ENCODE data around the gene TCF15.
"Not testable (repeated sequence)": the region's sequence is repeated elsewhere in the genome, so short reads cannot be mapped to it uniquely, and the experiment has no call there.

The TCF15 gene

DNA sequence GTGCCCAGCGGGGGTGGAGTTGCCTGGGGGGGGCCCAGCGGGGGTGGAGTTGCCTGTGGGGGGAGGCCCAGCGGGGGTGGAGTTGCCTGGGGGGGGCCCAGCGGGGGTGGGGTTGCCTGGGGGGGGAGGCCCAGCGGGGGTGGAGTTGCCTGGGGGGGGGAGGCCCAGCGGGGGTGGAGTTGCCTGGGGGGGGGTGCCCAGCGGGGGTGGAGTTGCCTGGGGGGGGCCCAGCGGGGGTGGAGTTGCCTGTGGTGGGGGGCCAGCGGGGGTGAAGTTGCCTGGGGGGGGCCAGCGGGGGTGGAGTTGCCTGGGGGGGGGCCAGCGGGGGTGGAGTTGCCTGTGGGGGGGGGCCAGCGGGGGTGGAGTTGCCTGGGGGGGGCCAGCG, 31.9 kb upstream of the TCF15 start:
- not testable (repeated sequence) for DNase-seq

GRCh38 chr20:641516-641875, 31.4 kb upstream of the TCF15 start:
- no peak for DNase-seq

DNA sequence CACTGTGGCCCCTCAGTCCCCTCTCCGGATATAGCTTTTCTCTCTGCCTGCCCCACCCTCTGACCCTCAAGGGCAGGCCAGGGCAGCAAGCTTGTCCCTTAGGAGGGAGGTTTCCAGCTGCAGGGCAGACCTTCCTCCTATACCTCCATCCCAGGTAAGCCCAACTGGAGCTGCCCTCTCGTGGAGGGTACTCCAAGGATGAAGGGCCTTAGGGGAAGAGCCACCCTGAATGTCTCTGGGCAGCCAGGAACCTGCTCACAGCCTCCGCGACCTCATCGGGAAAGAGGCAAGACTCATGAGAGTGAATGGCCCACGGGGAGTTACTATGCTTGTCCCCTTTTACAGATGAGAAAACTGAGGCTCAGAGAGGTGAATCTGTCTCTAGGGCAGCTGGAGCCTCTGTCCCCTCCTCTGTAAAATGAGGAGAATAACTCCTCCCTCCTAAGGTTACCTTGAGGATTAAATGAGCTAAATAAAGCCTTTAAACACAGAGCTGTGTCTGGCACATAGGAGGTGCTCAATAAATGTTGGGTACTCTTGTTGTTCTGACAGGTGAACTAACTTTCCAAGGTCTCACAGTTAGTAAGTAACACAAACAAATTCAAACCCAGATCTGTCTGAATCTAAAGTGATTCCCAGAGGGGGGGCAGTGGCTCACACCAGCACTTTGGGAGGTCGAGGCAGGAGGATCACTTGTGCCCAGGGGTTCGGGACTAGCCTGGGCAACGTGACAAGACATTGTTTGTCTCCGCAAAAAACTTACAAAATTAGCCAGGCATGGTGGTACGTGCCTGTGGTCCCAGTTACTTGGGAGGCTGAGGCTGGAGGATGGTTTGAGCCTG, 30.8 kb upstream of the TCF15 start:
- DNase-seq: no peak

- DNase-seq: no peak
Observed at GRCh38 chr20:638579-638978, 28.5 kb upstream of the TCF15 start.

DNA sequence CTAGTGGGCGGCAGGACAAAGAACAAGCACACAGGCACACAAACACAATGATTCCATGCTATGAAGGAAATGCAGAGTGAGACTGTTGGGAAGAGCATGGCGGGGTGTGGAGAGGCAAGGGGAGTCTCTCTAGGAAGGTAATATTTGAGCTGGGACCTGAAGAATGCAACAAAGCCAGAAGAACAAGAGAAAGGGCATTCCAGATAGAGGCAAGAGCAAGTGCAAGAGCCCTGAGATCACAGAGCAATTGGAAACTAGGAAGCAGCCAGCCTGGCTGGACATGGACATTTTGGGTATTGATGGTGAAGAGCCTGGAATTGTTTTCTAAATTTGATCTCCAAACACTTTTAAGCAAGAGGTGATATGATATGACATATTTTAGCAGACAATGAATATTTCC, 27.4 kb upstream of the TCF15 start:
- no peak for DNase-seq

DNA sequence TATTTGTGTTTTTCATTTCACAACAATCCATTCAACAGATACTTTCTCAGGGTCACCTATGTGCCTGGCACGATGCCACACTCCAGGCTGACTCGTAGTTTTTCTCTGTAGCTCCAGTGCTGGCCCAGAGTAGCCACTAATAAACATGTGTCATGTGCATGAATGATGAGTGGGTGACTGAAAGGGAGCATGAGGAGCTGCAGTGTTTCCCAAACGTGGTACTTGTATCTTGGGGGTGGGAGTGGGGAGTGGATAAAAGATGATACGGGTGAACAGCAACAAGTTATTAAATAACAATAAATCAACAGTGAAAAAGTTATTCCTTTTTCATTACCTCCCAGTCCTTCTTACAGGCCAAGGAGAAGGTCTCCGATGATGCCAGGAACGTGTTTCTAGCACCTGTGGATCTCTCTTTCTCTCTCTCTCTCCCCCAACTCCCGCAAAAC, 25.8 kb upstream of the TCF15 start:
- no peak for DNase-seq

DNA sequence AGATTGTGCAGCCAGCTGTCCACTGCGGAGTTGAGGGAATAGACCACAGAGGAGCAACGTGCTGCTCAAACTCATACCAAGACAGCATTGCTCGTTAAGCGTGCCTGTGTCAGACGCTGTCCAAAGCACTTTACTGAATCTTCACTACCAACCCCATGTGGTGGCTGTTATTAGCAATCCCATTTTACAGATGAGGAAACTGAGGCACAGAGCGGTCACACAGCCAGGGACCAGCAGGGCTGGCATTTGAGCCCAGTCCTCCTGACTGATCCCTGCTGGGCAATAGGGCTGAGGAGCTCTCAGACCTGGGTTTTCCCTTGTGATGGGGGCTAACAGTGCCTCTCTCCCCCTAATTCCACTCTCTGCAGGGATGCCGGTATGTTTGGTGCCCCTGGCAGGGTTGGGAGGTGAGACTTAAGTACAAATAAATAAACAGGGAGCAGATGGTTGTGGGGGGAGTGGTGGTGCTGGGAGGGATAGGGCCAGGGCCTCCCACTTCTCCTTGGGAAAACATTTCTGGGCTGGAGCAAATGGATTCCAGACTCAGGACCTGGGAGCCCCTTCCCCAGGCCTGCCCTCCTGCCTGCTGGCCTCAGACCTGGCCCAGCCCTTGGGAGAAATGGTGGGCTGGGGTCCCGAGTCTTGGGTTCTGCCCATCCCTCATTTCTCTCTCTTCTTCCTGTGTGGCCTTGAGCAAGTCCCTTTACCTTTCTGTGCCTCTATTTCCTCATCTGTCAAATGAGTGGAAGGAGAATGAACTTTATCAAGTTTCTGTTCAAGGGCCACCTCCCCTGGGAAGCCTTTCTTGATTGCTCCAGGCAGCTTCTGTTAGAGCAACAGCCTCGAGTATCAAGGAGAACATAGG, 25.2 kb upstream of the TCF15 start:
- no peak for DNase-seq

DNA sequence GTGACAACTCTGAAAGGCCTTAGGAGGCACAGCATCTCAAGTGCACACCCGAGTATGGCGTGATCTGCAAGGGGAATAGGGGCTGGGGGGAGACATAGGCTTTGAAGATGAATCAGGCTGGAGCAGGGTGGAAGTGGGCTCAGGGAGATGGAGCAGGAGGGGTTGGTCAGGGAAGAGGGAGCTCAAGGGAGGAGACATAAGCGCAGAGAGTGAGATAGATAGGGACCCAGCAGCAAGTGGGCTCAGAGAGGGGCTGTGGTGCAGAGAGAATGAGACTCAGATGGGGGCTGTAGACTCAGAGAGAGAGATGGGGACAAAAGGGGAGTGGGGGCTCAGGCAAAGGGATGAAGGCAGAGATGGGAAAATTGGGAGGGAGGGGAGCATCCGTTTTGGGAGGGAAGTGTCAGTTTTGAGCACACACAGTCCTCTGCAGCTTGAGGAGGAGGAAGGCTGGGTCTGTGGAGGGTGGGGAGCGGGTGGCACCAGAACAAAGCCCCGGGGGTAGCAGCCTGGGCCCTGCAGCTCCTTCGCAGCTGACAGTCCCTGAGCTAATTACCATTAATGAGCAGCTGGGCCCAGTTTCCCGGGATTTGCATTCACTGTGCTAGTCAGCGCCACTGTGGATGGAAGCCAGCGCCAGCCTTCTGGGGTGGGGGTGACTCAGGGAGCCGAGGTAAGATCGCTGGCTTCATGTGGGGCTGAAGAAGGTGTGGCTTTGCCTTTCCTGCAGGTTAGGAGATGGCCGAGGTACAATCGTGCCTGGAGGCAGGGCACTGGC, 24.2 kb upstream of the TCF15 start:
- no peak for DNase-seq

DNA sequence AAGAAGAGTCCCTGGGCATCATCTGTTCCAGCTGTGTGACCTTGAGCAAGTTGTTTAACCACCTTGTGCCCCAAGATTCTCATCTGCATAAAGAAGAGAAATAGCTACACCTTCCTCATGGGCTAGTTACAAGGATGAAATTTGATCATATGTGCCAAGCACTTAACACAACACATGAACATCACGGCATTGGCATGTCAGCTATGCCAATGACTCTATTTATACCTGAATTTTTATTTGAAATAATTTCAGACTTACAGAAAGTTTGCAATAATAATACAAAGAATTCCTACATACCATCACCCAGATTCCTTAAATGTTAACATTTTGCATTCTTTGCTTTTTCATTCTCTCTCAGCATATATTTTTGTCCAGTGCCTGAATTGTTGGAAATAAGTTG, 21.0 kb upstream of the TCF15 start:
- DNase-seq: no peak

GRCh38 chr20:626579-626978, 16.5 kb upstream of the TCF15 start:
- no peak for DNase-seq

GRCh38 chr20:625360-625932, 15.3 kb upstream of the TCF15 start:
- DNase-seq: no peak

- no peak for DNase-seq
Observed at GRCh38 chr20:623704-624103, 13.6 kb upstream of the TCF15 start.

- no peak for DNase-seq
Observed at GRCh38 chr20:623021-623420, 12.9 kb upstream of the TCF15 start.

DNA sequence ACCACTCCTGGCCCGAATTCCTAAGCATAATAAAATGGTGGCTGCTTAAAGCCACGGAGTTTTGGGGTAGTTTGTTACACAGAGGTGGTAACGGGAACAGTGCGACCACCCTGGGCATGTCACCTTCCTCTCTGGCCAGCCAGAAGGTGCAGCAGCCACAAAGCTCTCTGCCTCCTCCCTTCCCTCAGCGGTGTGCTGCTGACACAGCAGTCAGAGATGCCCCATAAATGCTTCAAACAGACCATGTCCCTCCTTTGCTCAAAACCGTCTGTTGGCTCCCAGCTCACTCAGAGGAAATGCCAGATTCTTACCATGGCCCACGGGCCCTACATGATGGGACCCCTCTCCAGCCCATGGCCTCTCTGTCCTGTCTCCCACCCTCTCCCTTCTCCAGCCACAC, 12.1 kb upstream of the TCF15 start:
- no peak for DNase-seq

DNA sequence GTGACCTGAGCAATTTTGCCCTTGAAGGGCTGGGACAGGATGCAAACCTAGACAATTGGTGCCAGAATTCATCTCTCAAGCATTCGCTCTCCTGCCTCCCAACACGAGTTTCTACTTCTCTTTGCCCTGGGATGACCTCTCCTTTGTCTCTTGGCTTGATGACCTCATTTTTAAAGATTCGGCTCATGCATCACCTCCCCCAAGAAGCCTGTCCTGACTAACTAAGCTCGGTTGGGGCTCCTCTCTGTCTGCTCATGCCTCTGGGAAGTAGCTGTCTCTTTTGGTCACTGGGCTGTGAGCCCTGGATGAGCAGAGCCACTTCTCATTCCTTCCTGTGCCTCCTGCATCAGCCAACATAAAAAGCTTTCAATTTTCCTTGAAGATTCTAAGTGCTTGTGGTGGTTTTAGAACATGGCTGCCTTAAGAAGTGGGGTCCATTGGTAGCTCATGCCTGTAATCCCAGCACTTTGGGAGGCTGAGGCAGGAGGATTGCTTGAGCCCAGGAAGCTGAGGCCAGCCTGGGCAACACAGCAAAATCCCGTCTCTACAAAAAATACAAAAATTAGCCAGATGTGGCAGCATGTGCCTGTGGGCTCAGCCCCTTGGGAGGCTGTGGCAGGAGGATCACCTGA, 11.1 kb upstream of the TCF15 start:
- DNase-seq: no peak

DNA sequence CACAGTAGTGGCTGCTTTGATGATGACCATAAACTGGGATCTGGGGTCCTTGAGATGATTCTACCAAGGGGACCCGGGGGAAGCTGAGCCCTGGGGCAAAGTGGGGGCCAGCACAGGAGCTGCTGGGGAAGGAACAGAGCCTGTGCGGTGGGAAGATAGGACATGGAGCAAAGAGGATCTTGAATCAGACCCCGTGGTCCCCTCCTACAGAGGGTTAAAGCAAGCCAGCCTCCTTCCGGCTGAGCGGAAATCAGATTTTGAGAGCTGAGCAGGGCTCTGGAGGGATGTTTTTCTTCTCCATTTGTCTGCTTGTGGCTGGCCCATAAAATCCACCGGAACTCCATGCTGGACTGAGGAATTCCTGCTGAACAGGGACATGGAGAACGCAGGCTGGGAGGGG, 10.1 kb upstream of the TCF15 start:
- DNase-seq: no peak

DNA sequence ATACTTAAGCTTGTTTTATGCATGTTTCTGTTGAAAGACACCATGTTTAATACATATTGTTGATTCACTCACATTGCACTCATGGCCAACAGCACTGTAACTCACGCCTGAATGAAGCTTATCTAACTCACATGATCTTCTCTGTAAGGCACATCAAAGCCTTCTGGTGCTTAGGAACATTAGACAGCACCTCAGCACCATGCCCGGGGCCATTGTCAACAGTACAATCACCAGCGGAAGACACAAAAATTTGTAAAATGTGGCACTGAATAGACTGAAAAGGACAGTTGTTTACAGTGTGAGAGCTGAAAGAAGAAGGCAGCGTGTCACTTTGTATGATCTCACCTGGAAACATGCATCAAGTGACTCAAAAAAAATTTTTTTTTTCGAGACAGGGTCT, 8.9 kb upstream of the TCF15 start:
- DNase-seq: no peak

DNA sequence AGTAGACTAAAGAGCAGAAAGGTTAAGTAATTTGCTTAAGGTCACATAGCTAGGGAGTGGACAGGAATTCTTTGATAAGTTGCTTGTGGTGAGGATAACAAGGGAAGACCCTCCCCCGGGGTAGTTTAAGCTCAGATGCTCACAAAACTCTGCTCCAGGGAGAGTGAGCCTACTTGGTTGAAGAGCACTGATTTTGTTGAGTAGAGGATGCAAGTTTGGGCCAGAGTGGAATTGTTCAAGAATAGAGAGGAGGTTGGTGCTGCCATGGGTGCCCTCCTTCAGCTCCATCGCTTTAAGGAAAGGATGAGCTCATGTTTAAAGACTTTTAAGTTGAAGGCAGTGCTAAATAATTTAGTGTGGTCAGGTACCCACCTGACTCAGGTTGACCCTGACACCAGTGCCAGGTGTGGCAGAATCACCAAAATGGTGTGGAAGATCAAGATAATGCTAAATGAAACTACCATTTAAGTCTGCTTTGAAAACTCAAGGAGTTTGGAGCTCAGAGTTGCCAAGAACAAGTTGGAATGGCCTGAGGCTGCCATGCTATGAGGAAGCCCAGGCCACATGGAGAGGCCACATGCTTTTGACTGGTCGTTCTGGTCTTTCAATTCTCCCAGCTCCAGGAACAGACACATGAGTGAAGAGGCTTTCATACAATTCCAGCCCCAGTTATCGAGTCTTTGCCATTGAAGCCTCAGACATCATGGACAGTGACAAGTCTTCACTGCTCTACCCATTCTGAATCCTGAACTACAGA, 8.0 kb upstream of the TCF15 start:
- no peak for DNase-seq

GRCh38 chr20:615514-615913, 5.4 kb upstream of the TCF15 start:
- DNase-seq: no peak

DNA sequence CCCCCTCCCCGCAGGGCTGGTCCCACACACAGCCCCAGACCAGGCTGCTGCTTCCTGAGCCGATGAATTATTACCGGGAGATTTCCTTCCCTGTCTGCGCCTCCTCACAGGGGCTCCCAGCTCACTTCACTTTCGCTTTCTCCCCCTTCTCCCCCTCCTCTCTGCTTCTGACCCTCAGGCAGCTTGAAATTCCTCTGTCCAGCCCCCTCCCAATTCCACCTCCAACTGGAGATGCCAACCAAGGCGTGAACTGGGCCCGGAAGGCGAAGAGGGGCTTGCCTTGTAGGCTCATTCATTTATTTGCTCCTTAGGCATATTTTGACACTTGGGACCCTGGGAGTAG, 1.7 kb upstream of the TCF15 start:
- no peak for DNase-seq

DNA sequence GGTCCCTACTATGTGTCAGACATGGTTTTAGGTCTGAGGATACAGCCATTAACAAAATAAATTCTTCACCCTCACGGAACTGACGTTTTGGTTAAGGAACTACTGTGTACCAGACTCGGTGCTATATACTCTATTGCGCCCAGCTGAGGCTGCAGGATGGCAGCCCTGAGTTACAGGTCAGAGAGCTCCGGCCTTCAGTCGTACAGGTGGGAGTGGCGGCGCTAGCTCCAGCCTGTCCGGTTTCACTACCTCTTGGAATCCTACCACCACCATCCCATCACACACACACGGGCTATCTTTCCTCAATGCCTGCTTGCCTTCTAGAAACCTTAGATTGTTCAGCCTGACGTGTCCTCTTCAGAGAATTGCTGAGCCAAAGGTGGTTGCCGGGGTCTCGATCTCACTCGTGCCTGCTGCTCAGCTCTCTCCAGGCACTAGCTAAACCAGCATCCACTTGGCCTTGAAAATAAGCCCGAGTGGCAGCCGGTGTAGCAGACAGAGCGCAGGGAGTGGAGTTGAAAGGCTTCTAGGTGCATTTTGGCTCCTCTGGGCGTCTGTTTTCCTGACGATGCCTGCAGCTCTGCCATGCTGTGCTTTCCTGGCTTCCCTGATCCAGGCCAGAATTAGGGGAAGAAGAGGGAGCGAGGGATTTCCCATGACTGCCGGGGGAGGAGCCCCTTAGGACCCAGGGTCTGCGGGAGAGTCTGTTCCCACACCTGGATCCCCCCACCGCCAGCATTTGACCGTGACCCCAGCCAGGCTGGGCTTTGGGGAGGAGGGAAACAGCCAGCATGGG, 1.1 kb upstream of the TCF15 start:
- DNase-seq: no peak
